ENCODE measurements around the gene RASSF8. TPM values are rescaled to one million over a fixed set of nuclear protein-coding genes. Genes with fewer than 3 reads are reported as not detected.

Gene RASSF8
- total RNA-seq, 1 donor from 2014 or later: 40.7 TPM

DNA sequence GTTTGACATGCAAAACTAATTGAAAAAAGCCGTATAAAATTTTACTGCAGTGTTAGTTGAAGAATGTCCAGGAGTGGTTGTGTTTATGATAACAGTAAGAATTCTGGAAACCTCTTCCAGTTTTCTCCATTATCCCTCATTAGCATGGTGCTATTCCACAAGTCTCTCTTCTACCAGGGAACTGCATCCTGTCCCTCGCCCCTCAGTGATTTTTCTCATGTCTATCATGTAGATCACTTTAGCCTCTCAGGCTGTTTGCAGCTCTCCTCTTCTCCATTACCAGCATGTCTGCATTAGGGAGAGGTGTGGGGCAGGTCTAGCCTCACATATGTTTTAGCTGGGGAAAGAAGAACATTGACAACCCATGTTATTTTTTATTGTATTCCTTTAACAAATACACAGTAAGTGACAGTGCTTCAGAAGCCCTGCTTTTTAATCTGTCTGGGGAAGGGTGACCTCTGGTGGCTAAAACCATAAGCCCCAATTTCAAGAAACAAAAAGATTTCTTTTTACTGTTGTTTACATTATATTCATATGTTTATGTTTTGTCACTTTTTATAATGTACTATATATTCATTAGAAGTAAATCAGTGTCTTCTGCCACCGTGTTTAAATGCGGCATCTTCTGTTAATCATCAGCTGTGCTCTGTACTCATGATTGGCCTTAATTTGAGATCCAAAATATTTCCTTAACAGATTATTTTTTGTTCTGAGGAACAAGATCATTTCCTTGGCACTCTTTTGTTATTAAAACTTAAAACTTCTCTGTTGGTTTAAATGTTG lies 70.7 kb downstream of the RASSF8 start:
- peak; percentile 22 for DNase-seq (ENCODE audit: low spot score)

DNA sequence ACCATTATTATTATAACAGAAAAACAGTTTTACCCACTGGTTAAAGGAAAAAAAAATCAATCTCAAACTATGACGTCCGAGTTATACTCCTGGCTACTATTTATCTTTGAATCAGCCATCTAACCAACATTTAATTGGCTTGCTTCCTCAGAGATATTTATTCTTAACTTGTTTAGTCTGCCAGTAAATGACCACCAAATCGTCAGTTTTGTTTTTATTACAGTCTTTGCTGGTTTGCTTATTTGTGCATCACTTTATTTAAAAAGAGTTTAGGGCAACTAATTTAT lies 71.2 kb downstream of the RASSF8 start:
- DNase-seq (ENCODE audit: low spot score): no peak

DNA sequence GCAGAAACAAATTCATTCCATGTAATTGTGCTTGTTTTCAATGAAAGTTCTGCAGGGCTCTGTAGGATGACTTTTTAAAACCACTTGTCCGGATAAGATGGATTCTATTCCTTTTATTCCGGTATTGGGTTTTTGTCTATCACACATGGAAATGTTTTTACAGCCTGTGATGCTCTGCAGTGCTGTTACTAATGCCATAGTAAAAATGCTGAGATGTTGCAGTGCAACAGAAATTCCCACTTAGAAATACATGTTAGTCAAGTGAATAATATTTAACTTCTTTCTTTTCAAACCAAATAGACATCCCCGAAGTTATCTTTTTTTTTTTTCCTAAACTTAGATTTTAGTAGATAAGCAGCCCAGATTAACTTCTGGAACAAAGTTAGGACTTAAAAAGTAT lies 71.9 kb downstream of the RASSF8 start:
- DNase-seq (ENCODE audit: low spot score): no peak

DNA sequence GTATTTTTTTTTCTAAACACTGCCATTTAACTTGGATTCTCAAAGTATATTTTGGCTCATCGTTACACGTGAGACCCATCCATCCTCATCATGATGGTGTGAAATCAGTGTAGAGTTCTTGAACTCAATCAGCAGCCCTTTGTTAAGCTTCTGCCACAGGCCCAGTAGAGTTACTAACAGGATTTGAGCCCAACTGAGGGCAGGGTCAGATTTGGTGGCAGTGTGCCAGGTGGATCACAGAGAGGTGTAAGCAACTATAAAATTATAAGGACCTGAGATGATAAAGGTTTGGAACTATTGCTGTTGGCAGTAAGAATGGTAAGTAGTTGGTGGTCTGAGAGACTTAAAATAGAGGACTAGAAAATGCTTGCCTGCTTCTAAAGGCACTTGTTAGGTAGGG lies 72.8 kb downstream of the RASSF8 start:
- DNase-seq (ENCODE audit: low spot score): no peak

DNA sequence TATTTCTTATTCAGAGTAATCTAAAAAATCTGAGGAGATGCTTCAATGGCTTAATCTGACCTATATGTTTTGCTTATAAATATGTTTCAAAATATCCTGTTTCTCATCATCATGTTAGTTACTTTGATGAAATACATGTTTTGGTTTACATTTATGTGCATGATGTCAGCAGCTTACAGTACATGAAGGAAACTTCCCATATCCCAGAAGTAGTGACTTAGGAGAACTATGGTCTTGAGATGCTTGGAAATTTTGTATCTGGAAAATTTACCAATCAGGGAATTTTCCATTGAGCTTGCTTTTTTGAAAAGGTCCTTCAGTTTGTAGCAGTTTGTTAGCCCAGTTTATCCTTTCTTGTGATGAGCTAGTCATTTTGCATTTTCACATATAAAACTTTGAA lies 73.3 kb downstream of the RASSF8 start:
- no peak for DNase-seq (ENCODE audit: low spot score)

DNA sequence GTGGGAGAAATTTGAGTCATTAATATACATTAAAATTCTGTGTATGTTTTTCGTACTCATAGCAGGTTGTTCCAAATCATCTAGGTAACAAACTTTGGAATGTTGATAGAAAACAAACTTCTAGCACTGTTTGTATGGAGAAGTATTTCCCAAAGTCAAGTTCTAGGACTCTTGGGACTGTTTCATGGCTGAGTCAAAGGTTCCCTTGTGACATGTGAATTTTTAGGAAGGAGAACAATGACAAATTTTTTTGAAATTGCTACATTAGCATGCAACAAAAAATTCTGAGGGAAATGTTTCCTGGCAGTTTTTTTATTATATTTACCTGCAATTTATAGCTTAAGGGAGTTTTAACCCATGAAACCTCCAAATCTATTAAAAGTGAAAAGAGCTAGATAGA lies 73.8 kb downstream of the RASSF8 start:
- DNase-seq (ENCODE audit: low spot score): no peak

DNA sequence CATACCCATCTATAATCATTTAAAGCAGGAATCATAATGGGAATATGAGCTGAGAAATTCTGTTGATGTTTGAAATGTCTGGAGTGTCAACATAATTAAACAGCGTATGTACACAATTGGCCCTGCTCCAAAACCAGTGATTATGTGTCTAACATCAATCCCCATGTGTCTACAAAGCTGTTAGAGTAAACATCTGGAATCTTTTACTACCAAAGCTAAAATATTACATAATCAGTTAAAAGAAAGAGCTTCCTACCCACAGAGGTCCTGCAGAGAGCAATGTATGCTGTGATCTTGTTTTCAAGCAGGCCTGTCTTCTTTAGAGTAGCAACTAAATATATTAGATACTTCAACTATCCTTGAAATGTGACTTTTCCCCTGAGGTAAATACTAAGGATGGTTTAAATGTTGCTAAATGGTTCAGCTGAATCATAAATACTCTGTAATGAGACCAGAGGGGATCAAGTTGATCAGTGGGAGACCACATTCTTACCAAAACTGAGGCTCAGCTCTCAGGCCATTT lies 74.3 kb downstream of the RASSF8 start:
- DNase-seq (ENCODE audit: low spot score): no peak

DNA sequence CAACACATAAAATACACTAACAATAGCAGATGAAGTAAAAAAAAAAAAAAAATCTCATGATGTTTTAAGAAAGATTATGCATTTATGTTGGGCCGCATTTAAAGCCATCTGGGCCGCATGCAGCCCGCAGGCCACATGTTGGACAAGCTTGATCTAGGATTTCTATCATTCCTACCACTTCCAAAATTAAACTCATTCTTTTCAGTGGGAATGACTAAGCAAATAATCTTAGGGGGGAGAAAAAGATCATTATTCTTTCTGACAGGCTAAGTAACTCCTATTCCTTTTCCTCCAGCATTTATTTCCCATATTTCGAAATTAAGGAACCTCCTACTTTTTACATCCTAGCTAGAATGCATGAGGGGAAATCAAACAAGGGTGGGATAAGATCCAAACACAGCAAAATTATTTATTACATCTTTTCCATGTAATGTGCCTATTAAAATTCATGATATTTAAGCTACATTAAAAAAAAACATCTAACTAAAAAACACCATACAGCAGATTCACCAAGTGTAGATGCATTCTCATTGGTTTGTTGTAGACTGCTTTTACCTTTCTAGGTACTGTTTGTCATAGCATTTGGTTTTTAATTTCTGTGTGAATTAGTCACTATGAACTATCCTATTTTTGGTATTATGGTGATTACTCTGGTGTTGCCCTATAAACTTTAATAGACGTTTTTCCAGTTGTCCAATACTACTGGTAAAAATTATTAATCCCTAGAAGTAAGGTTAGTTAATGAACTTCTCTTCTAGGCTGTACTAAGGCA lies 76.1 kb downstream of the RASSF8 start:
- no peak for DNase-seq (ENCODE audit: low spot score)

DNA sequence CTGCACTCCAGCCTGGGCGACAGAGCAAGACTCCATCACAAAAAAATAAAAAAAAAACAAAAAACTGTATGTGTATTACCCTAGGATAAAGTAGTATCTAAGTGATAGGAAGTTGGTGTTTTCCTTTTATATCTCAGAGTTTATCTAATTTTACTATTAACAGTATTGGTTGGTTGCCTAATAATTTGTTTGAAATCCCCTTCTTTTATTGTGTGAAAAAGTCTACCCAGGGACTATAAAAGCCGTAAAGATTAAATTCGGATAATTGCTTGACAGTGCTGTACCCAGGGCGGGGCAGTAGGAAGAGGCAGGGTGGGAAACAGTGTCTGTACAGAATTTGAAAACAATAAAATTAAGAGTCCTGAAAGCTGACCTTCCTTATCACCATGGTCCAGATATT lies 78.4 kb downstream of the RASSF8 start:
- DNase-seq (ENCODE audit: low spot score): no peak

DNA sequence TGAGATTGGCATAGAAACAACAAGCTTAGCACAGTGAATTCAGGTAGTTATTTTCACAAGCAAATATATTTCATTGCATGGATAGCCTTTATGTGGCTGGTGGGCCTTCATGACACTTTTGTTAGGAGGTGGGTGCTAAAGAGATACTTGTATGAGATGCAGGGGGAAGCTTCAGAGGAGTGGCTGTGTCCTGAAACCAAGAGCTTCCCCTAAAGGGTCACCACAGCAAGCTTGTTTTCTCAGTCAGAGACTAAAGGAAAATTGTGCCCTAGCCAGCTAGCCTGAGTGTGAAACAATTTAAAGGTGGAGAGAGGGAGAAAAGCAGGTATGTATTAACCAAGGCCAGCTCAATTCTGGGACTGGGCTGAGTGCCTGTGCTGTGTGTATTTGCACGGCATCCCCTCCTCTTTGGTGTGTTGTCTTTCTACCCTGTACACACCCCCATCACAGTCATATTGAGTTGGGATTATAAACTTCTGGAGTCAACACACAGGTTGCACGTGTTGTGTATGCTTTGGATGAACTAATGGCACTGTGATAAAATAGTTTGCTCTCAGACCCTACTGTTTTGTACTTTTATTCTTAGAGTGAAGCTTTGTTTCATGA lies 79.2 kb downstream of the RASSF8 start:
- DNase-seq (ENCODE audit: low spot score): no peak

DNA sequence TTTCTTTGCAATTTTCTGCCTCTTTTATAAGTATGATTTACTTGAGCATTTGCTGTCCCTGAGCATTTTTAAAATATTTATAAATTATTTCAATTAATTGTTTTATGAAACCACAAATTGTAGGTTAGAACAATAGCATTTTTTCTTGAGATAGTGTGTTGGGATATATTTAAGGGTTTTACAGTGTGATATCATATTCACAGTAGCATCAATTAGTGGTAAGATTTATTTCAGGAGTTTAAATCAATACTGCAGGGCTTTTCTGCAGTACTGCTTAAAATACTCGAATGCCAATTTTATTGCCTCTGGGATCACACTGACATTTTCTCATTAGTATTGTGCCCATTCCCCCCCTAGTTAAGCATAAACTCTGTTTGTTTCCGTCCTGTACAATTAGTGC lies 84.2 kb downstream of the RASSF8 start:
- DNase-seq (ENCODE audit: low spot score): no peak

DNA sequence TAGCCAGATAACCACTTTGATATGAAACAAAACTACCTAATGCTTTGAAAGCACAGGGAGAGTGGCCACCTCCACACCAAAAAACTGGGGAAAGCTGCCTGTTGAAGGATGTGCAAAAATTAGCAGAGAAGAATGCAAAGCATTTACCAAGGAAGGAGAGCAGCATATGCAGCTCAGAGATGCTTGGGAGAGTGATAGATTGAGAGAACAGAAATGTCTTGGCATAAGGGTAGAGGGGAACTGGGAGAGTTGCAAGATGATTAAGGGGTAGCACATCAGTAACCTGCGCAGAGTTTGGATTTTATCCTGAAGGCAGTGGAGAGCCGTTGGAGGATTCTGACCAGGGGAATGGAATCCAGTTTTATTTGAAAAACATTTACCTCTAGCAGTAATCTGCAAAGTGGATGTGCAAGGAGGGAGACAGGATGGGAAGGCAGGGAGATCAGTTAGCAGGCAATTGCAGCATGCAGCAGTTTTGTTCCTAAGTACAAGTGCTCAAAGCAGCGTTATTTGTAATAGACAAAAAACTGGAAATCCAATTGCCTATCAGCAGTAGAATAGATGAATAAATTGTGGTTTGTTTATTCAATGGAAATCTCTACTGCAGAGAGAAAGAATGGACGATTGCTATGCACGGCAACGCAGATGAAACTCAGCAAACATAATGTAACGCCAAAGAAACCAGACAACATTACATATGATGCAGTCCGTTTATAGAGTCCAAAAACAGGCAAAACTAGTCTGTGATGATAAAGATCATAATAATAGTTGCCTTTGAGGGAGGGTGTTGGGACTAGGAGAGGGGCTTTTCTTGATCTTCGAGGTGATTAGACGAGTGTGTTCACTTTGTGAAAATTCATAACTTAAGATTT lies 84.9 kb downstream of the RASSF8 start:
- DNase-seq (ENCODE audit: low spot score): no peak

DNA sequence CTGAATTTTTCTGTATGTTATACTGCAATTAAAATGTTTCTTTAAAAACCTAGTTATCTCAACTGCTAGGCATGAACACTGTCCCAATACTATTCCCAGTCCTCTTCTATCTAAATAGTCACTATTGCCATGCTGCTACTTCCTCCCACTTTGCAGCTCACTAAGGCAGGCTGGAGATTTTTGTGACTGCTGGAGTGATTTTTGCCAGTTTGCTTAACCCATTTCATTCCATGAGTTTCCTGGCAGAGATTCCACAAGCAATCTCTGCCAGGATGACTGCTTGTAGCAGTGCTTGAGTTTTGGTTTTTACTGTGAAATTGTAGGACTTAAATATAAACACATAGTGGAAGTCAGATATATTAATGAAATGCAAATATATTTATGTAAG lies 85.5 kb downstream of the RASSF8 start:
- no peak for DNase-seq (ENCODE audit: low spot score)

DNA sequence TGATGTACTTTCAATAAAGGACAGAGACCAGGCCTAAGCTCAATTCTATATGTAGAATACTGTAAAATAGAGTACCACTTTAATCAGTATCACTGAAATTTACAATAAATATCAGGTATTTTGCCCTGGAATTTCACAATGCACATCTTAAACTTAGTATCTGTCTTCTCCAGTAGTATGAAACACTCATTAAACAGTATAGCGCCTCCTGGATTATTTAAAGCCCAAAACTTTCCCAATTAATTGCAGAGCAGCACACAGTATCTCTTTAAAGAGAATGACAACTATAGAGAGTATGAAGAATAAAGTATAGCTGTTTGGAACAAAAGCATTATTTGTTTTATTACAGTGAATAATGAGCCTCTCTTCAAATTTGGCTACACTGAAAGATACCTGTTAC lies 86.1 kb downstream of the RASSF8 start:
- no peak for DNase-seq (ENCODE audit: low spot score)

DNA sequence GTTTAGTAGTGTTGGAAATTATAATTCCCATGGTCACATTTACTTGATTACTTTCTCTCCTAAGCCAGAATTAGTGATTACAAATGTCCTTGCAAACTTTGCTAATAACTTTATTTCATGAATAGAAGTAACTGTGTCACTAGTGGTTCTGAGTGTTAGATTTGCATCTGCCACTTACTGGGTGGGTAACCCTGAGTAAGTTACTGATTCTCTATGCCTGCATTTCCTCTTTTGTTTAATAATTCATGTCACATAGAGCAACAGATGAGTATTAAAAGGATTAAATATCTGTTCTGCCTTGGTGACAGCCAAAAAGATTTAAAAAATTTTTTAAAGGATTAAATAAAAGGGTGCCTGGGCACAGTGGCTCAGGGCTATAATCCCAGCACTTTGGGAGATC lies 87.7 kb downstream of the RASSF8 start:
- DNase-seq (ENCODE audit: low spot score): no peak

DNA sequence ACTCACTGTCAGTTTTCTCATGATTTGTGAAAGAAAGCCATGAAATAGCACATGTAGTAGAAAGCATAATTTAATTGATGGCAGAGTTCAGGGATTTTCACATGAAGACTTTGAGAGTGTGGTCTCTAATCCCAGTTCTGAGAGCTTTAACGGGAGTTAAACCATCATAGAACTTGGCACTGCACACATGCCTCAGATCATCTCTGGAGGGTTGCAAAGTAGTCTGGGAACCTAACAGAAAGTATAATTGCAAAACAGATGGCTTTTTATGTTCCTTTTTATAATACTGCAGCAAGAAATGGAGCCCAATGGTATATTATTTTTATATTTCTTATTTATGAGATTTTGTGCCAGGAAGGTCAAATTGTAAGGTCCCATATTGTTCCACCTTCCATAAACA lies 88.4 kb downstream of the RASSF8 start:
- DNase-seq (ENCODE audit: low spot score): no peak

DNA sequence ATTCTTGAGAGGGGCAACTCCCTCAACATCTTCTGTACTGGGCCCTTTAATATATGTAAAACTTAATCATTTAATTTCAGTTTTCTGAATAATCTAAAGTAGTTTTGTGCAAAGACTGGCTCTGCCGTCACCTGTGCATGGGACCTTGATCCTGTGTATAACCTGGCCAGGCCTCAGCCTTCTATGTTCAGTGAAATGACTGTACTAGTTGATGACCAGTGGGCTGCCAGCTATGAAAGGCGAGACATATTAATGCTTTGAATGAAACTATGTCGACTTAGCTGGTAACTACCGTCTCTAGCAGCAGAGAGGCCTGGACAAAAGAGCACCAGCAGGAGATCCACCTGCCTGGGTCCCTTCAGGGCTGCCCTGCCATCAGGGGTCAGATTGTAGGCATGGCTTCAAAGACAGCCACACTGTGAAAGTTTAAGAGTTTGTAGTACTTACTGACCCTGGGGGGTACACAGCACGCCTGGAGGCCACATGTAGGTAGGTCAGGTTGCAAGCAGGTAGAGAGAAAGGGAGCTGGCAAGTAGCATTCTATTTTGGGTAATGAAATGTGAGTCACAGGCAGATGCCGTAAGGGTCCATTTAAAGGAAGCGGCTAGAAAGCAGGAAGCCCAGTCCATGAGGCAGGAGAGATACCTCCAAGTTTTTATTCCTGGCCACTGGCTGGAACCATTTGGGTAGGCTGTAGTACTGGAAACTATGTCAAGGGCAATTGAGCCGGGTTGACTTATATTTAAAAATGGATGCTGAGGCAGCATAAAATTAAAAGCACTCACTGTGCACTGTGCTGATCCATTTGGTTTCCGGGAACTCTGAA lies 89.1 kb downstream of the RASSF8 start:
- no peak for DNase-seq (ENCODE audit: low spot score)

DNA sequence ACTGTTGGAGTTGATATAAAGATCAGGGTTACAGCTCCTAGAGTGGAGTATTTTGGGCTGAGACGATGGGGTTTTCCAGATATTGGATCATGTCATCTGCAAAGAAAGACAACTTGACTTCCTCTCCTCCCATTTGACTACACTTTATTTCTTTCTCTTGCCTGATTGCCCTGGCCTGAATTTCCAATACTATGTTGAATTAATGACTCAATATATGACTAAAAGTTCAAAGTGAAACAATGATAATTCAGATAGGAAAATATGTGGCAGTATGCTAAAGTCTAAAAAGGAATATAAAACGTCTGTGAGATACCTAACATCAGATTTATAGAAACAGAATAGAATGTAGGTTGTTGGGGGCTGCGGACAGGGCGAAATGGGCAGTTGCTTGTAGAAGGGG lies 94.2 kb downstream of the RASSF8 start:
- DNase-seq (ENCODE audit: low spot score): no peak

DNA sequence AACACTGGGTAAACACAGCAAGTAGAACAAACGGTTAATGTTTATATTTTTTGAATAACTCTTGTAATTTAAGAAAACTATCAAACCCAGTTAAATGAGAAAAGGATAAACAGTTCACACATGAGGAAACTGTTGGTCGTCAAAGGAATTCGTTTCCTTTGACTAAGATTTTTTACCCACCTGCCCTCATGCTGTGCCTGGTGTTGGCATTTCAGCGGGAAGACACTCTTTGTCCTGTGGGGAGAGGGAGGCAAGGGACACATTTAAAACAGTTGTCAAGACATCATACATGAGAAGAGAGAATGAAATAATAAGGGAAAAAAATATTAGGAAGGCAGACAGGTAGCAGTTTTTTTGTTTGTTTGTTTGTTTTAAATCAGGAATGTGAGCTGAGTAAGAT lies 95.9 kb downstream of the RASSF8 start:
- DNase-seq (ENCODE audit: low spot score): no peak

DNA sequence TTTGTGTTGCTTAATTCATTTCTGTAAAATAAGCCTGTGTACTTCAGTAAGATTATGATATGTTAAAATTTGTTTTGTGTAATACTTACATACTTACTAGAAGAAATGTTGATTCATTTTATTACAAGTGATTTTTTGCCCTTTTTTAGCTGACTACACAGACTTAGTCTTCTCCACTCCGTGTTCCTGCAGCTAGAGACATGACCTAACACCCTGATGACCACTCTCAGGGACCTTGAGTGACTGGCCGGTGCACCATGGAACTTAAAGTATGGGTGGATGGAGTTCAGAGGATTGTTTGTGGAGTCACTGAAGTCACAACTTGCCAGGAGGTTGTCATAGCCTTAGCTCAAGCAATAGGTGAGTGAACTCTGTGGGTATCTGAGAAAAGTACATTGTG lies 96.6 kb downstream of the RASSF8 start:
- no peak for DNase-seq (ENCODE audit: low spot score)

DNA sequence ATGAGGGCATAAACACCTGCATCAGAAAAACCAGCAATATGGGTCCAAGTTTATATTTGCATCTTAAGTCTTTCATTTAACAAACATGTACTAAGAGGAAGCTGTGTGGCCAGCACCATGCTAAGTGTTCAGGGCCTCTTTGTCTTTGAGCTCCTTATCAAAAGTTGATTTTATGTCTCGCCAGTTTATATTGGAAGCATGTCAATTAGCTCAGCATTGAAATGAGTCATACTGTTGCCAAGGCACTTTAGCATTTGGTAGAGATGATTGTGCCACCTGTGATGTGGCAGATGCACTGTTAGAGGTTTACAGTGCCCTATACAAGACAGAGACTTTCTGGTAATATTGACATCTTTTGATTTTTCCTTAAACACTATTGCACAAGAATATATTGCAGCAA lies 97.9 kb downstream of the RASSF8 start:
- DNase-seq (ENCODE audit: low spot score): peak; percentile 22
